Esophagus (tissue), 2 donors: ENCODE measurements around the gene SUCLG1. TPM values are rescaled to one million over a fixed set of nuclear protein-coding genes. Genes with fewer than 3 reads are reported as not detected.
"Not testable (repeated sequence)": the region's sequence is repeated elsewhere in the genome, so short reads cannot be mapped to it uniquely, and the experiment has no call there.

Experiments used
- H3K27ac ChIP-seq, 2 donors: one replicate each; pipeline ENCODE4 v1.5.1; 2013; ENCODE audit warnings: low read depth in 2 of 2, mild to moderate bottlenecking in 2 of 2, inconsistent platforms in 1 of 2, low read length in 1 of 2, moderate library complexity in 1 of 2
- H3K27me3 ChIP-seq, 2 donors: one replicate each; pipeline ENCODE4 v1.6.1; 2013; ENCODE audit warnings: low read length in 2 of 2, control low read depth in 1 of 2, mild to moderate bottlenecking in 1 of 2; ENCODE audit not compliant: insufficient read depth in 2 of 2, control insufficient read depth in 1 of 2
- H3K36me3 ChIP-seq, 2 donors: one replicate each; pipeline ENCODE4 v1.6.1; 2013; ENCODE audit warnings: low read length in 1 of 2; ENCODE audit not compliant: control insufficient read depth in 2 of 2, insufficient read depth in 2 of 2
- H3K4me1 ChIP-seq, 2 donors: one replicate each; pipeline ENCODE4 v1.6.1; 2013; ENCODE audit warnings: low read length in 1 of 2; ENCODE audit not compliant: control insufficient read depth in 2 of 2, insufficient read depth in 2 of 2
- H3K4me3 ChIP-seq, 2 donors: one replicate each; pipeline ENCODE4 v1.5.1; 2013; ENCODE audit warnings: low read length in 2 of 2, mild to moderate bottlenecking in 2 of 2, low read depth in 1 of 2, moderate library complexity in 1 of 2
- H3K9me3 ChIP-seq, 2 donors: one replicate each; pipeline ENCODE4 v1.6.1; 2013; ENCODE audit warnings: mild to moderate bottlenecking in 2 of 2, low read depth in 1 of 2, low read length in 1 of 2, moderate library complexity in 1 of 2; ENCODE audit not compliant: control insufficient read depth in 2 of 2, insufficient read depth in 1 of 2
- WGBS, 2 donors: extraction: QIAGEN DNeasy Blood & Tissue Kit; methylation state at CpG; one replicate each; pipeline ENCODE4 v1.1.7; 2013; 5-methylcytosine and 5-hydroxymethylcytosine counted together
- polyA plus RNA-seq, 2 donors: library from polyadenylated mRNA; stranded (reverse); fragments of 200-250 nt; gene quantifications; one replicate each; pipeline ENCODE4 v1.2.3, GENCODE V29; 2013
- donor health status: healthy with polysubstance abuse.
- donor health status: Bipolar disorder and iron deficiency.

The SUCLG1 gene
- polyA plus RNA-seq, 2 donors = 115 to 117 TPM

- Histone ChIP-seq H3K4me3 (no peak overlapping the region), H3K9me3 (peaks cover 0 to 3% of the 10 kb centered on the region in 2 donors), H3K27me3 (no peaks in the 10 kb centered on the region), H3K4me1 (no peaks in the 10 kb centered on the region), H3K27ac (no peak overlapping the region), H3K36me3 (no peaks in the 10 kb centered on the region)
- WGBS, 2 donors = 57 to 65% methylated on average over 6 of the region's 6 CpGs
Observed at GRCh38 chr2:84472856-84473565, 13.9 kb upstream of the SUCLG1 start.

GRCh38 chr2:84472423-84472822 lies 13.3 kb upstream of the SUCLG1 start:
- not testable (repeated sequence) for H3K9me3 ChIP-seq, H3K4me1 ChIP-seq, H3K4me3 ChIP-seq, H3K27me3 ChIP-seq, H3K27ac ChIP-seq, H3K36me3 ChIP-seq
- WGBS, 2 donors = 25 to 33% methylated on average over 2 of the region's 2 CpGs

GRCh38 chr2:84467389-84467788 lies 8.3 kb upstream of the SUCLG1 start:
- Histone ChIP-seq H3K27ac (no peak overlapping the region), H3K4me1 (no peaks in the 10 kb centered on the region), H3K27me3 (no peaks in the 10 kb centered on the region), H3K36me3 (no peaks in the 10 kb centered on the region), H3K4me3 (no peak overlapping the region), H3K9me3 (no peaks in the 10 kb centered on the region)
- WGBS, 2 donors = 79 to 91% methylated on average over 1 of the region's 1 CpG

- Histone ChIP-seq H3K27me3 (no peaks in the 10 kb centered on the region), H3K4me3 (no peak overlapping the region), H3K4me1 (no peaks in the 10 kb centered on the region), H3K36me3 (no peaks in the 10 kb centered on the region), H3K27ac (no peak overlapping the region), H3K9me3 (no peaks in the 10 kb centered on the region)
- 90 to 96% methylated on average over 3 of the region's 3 CpGs for WGBS, 2 donors
Observed at GRCh38 chr2:84461310-84461709, 2.2 kb upstream of the SUCLG1 start.

- Histone ChIP-seq H3K9me3 (no peaks in the 10 kb centered on the region), H3K4me3 (no peak overlapping the region), H3K36me3 (no peaks in the 10 kb centered on the region), H3K4me1 (no peaks in the 10 kb centered on the region), H3K27ac (no peak overlapping the region), H3K27me3 (no peaks in the 10 kb centered on the region)
- 81 to 93% methylated on average over 2 of the region's 2 CpGs for WGBS, 2 donors
Observed at GRCh38 chr2:84460670-84461069, 1.6 kb upstream of the SUCLG1 start.

- Histone ChIP-seq H3K9me3 (no peaks in the 10 kb centered on the region), H3K27ac (peak overlapping the region in 1 of 2 donors; percentile 64)
- 7 to 8% methylated on average over 4 of the region's 4 CpGs for WGBS, 2 donors
Observed at GRCh38 chr2:84459944-84460429, 907 bp upstream of the SUCLG1 start.

GRCh38 chr2:84458551-84459017 lies 496 bp downstream of the SUCLG1 start:
- Histone ChIP-seq H3K27me3 (no peaks in the 10 kb centered on the region), H3K9me3 (no peaks in the 10 kb centered on the region), H3K36me3 (no peaks in the 10 kb centered on the region), H3K4me1 (no peaks in the 10 kb centered on the region), H3K27ac (peak overlapping the region; percentile 64 to 90), H3K4me3 (peak overlapping the region; percentile 88 to 99)
- WGBS, 2 donors = 0 to 1% methylated on average over 16 of the region's 16 CpGs

More at GRCh38 chr2:84459944-84460429, 907 bp upstream of the SUCLG1 start:
- H3K4me3 ChIP-seq = peak overlapping the region; percentile 88 to 99
- no peaks in the 10 kb centered on the region for H3K4me1 ChIP-seq
- H3K27me3 ChIP-seq = no peaks in the 10 kb centered on the region
- no peaks in the 10 kb centered on the region for H3K36me3 ChIP-seq

- Histone ChIP-seq H3K36me3 (no peaks in the 10 kb centered on the region), H3K4me3 (peak overlapping the region in 1 of 2 donors; percentile 99), H3K27ac (no peak overlapping the region), H3K9me3 (no peaks in the 10 kb centered on the region), H3K27me3 (no peaks in the 10 kb centered on the region), H3K4me1 (no peaks in the 10 kb centered on the region)
- WGBS, 2 donors = 53 to 58% methylated on average over 2 of the region's 2 CpGs
Observed at GRCh38 chr2:84457686-84458085, 1.4 kb downstream of the SUCLG1 start.

GRCh38 chr2:84456156-84456555 lies 2.9 kb downstream of the SUCLG1 start:
- Histone ChIP-seq H3K27me3 (no peaks in the 10 kb centered on the region), H3K27ac (no peak overlapping the region), H3K4me3 (no peak overlapping the region), H3K36me3 (no peaks in the 10 kb centered on the region), H3K9me3 (no peaks in the 10 kb centered on the region), H3K4me1 (no peaks in the 10 kb centered on the region)
- 61 to 64% methylated on average over 4 of the region's 4 CpGs for WGBS, 2 donors

- WGBS, 2 donors = 94 to 96% methylated on average over 2 of the region's 2 CpGs
- Histone ChIP-seq H3K36me3 (no peaks in the 10 kb centered on the region), H3K27me3 (no peaks in the 10 kb centered on the region), H3K9me3 (no peaks in the 10 kb centered on the region), H3K27ac (no peak overlapping the region), H3K4me1 (peaks cover 2 to 3% of the 10 kb centered on the region in 2 donors), H3K4me3 (no peak overlapping the region)
Observed at GRCh38 chr2:84454581-84454980, 4.5 kb downstream of the SUCLG1 start.
